ENCODE measurements around the gene DDX43.
"Not testable (repeated sequence)": the region's sequence is repeated elsewhere in the genome, so short reads cannot be mapped to it uniquely, and the experiment has no call there.

The DDX43 gene

DNA sequence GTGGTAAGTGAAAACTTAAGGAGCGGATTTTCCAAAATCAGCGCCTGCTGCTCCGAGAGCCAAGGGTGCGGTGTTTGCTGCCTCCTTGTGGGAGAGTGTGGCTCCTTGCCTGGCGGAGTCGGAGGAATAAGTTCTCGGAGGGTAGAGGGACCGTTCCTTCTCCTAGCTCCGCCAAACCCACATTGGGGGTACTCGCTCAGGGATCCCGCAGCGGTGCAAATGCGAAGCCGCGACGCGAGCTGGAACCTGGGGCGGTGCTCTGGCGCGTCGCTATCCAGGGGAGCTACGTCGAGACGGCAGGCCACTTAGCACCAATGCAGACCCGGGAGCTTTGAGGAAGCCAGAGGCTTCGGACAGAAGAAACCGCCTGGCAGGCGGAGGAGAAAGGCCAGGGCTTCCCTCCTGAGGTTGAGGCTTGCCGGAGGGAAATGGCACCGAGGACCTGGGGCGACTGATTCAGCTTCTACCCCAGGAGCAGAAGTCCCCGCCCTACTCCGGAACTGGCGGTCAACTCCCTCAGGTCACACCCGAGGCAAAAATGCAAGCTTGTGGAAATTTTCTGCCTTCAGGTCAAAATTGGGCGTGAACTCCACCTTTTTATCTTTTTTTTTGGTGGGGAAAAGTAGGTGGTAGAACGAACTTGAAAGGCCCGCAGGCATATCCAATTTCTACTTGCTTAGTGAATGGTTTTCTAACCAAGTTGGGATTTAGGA lies 5.7 kb upstream of the DDX43 start:
- H2AFZ ChIP-seq (ENCODE audit: low read length): peak overlapping the region; percentile 75; the same call in 1 of the 2 replicates
- H3K27ac ChIP-seq (ENCODE audit: low read depth, low read length, poor library complexity, severe bottlenecking): no peak overlapping the region
- H3K9ac ChIP-seq (ENCODE audit: low read length): peak overlapping the region; percentile 48; the same call in 1 of the 2 replicates
- TF ChIP-seq, protein P1, sequence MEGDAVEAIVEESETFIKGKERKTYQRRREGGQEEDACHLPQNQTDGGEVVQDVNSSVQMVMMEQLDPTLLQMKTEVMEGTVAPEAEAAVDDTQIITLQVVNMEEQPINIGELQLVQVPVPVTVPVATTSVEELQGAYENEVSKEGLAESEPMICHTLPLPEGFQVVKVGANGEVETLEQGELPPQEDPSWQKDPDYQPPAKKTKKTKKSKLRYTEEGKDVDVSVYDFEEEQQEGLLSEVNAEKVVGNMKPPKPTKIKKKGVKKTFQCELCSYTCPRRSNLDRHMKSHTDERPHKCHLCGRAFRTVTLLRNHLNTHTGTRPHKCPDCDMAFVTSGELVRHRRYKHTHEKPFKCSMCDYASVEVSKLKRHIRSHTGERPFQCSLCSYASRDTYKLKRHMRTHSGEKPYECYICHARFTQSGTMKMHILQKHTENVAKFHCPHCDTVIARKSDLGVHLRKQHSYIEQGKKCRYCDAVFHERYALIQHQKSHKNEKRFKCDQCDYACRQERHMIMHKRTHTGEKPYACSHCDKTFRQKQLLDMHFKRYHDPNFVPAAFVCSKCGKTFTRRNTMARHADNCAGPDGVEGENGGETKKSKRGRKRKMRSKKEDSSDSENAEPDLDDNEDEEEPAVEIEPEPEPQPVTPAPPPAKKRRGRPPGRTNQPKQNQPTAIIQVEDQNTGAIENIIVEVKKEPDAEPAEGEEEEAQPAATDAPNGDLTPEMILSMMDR (IDR thresholded peaks at IDR 0.05; ENCODE audit: low read length): peak; percentile 53; the same call in 1 of the 2 replicates
- no peak for TF ChIP-seq EZH2 (IDR thresholded peaks at IDR 0.05; ENCODE audit: borderline replicate concordance, low read length)
- H3K4me2 ChIP-seq (ENCODE audit: low read length): peak overlapping the region; percentile 81
- no peaks in the 10 kb centered on the region for H3K36me3 ChIP-seq (ENCODE audit: insufficient read depth, low read length)
- no peaks in the 10 kb centered on the region for H3K9me2 ChIP-seq (ENCODE audit: low read depth, low read length)
- no peaks in the 10 kb centered on the region for H3K79me2 ChIP-seq (ENCODE audit: insufficient read depth, low read length)
- H3K4me3 ChIP-seq (ENCODE audit: low read depth, low read length, poor library complexity, severe bottlenecking): peak overlapping the region; percentile 59
- no peaks in the 10 kb centered on the region for H4K20me1 ChIP-seq (ENCODE audit: insufficient read depth, low read length)
- H3K9me3 ChIP-seq (ENCODE audit: low read length): no peaks in the 10 kb centered on the region
- H3F3A ChIP-seq (ENCODE audit: insufficient read depth, low read length): no peaks in the 10 kb centered on the region
- peaks cover 11% of the 10 kb centered on the region for H3K4me1 ChIP-seq (ENCODE audit: insufficient read depth, low read length, severe bottlenecking)
- no peaks in the 10 kb centered on the region for H3K27me3 ChIP-seq (ENCODE audit: insufficient read depth, low read length)

DNA sequence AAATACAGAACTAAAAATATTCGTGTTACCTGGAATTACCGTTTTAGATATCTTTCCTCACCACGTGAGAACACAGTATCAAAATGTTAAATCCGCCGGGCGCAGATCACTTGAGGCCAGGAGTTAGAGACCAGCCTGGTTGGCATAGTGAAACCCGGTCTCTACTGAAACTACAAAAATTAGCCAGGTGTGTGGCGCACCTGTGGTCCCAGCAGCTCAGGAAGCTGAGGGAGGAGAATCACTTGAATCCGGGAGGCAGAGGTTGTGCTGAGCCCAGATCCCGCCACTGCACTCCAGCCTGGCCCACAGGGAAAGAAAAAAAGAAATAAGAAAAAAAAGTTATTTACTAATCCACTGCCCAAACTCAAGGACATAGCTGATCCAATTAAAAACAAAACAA lies 4.8 kb upstream of the DDX43 start:
- no peak overlapping the region for H3K9ac ChIP-seq (ENCODE audit: low read length)
- no peaks in the 10 kb centered on the region for H3K79me2 ChIP-seq (ENCODE audit: insufficient read depth, low read length)
- H3K9me3 ChIP-seq (ENCODE audit: low read length): no peaks in the 10 kb centered on the region
- no peak overlapping the region for H3K4me2 ChIP-seq (ENCODE audit: low read length)
- no peak overlapping the region for H3K27ac ChIP-seq (ENCODE audit: low read depth, low read length, poor library complexity, severe bottlenecking)
- H4K20me1 ChIP-seq (ENCODE audit: insufficient read depth, low read length): no peaks in the 10 kb centered on the region
- H3K4me3 ChIP-seq (ENCODE audit: low read depth, low read length, poor library complexity, severe bottlenecking): no peak overlapping the region
- no peak for TF ChIP-seq EZH2 (IDR thresholded peaks at IDR 0.05; ENCODE audit: borderline replicate concordance, low read length)
- TF ChIP-seq, protein P1 (IDR thresholded peaks at IDR 0.05; ENCODE audit: low read length): no peak
- peaks cover 11% of the 10 kb centered on the region for H3K4me1 ChIP-seq (ENCODE audit: insufficient read depth, low read length, severe bottlenecking)
- H2AFZ ChIP-seq (ENCODE audit: low read length): no peak overlapping the region
- H3K9me2 ChIP-seq (ENCODE audit: low read depth, low read length): no peaks in the 10 kb centered on the region
- no peaks in the 10 kb centered on the region for H3F3A ChIP-seq (ENCODE audit: insufficient read depth, low read length)
- H3K27me3 ChIP-seq (ENCODE audit: insufficient read depth, low read length): no peaks in the 10 kb centered on the region
- H3K36me3 ChIP-seq (ENCODE audit: insufficient read depth, low read length): no peaks in the 10 kb centered on the region

DNA sequence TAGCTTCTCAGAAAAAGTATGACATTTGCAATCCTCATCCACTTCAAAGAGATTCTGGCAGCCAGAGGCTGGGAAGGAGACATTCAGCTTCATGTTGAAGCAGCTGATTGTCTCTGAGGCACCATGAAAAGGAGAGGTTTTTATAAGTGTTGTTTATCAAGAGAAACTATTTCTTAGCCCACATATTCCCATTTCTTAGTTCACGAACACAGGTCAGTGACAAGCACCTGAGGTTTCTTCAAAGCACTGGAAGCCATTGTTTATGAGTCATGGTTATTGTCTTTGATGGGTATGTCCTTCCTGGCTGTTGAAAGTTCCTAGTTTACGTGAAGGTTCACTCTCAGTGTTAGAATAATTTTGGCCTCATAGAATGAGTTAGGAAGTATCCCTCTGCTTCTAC lies 3.0 kb upstream of the DDX43 start:
- Histone ChIP-seq H3K4me3 (ENCODE audit: low read depth, low read length, poor library complexity, severe bottlenecking) (no peak overlapping the region), H3K4me2 (ENCODE audit: low read length) (no peak overlapping the region), H3K9me2 (ENCODE audit: low read depth, low read length) (no peaks in the 10 kb centered on the region), H4K20me1 (ENCODE audit: insufficient read depth, low read length) (no peaks in the 10 kb centered on the region), H3K9me3 (ENCODE audit: low read length) (no peaks in the 10 kb centered on the region), H3K27ac (ENCODE audit: low read depth, low read length, poor library complexity, severe bottlenecking) (no peak overlapping the region), H3K9ac (ENCODE audit: low read length) (no peak overlapping the region), H3K36me3 (ENCODE audit: insufficient read depth, low read length) (no peaks in the 10 kb centered on the region), H3F3A (ENCODE audit: insufficient read depth, low read length) (no peaks in the 10 kb centered on the region), H3K4me1 (ENCODE audit: insufficient read depth, low read length, severe bottlenecking) (peaks cover 11% of the 10 kb centered on the region), H3K27me3 (ENCODE audit: insufficient read depth, low read length) (no peaks in the 10 kb centered on the region), H3K79me2 (ENCODE audit: insufficient read depth, low read length) (no peaks in the 10 kb centered on the region), H2AFZ (ENCODE audit: low read length) (no peak overlapping the region)
- TF ChIP-seq EZH2 (IDR thresholded peaks at IDR 0.05; ENCODE audit: borderline replicate concordance, low read length): no peak
- TF ChIP-seq, protein P1 (IDR thresholded peaks at IDR 0.05; ENCODE audit: low read length): no peak

DNA sequence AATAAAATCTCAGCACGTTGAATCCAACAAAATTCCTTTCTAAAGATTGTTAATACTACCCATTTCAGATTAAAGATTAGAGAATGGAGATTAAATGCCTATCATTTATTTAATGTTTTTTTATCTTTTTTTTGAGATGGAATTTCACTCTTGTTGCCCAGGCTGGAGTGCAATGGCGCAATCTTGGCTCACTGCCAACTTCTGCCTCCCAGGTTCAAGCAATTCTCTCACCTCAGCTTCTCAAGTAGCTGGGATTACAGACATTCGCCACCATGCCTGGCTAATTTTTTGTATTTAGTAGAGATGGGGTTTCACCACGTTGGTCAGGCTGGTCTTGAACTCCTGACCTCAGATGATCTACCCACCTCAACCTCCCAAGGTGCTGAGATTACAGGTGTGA lies 2.4 kb upstream of the DDX43 start:
- H4K20me1 ChIP-seq (ENCODE audit: insufficient read depth, low read length); H3K9ac ChIP-seq (ENCODE audit: low read length); H3K79me2 ChIP-seq (ENCODE audit: insufficient read depth, low read length); H3K9me3 ChIP-seq (ENCODE audit: low read length); H2AFZ ChIP-seq (ENCODE audit: low read length); H3K27ac ChIP-seq (ENCODE audit: low read depth, low read length, poor library complexity, severe bottlenecking); H3K36me3 ChIP-seq (ENCODE audit: insufficient read depth, low read length); H3K4me3 ChIP-seq (ENCODE audit: low read depth, low read length, poor library complexity, severe bottlenecking); H3F3A ChIP-seq (ENCODE audit: insufficient read depth, low read length); H3K27me3 ChIP-seq (ENCODE audit: insufficient read depth, low read length); H3K9me2 ChIP-seq (ENCODE audit: low read depth, low read length); H3K4me2 ChIP-seq (ENCODE audit: low read length): not testable (repeated sequence)
- H3K4me1 ChIP-seq (ENCODE audit: insufficient read depth, low read length, severe bottlenecking): peaks cover 11% of the 10 kb centered on the region

All from OCI-LY1 (cell line).